ENCODE results near the gene MMAB.

The MMAB gene

DNA sequence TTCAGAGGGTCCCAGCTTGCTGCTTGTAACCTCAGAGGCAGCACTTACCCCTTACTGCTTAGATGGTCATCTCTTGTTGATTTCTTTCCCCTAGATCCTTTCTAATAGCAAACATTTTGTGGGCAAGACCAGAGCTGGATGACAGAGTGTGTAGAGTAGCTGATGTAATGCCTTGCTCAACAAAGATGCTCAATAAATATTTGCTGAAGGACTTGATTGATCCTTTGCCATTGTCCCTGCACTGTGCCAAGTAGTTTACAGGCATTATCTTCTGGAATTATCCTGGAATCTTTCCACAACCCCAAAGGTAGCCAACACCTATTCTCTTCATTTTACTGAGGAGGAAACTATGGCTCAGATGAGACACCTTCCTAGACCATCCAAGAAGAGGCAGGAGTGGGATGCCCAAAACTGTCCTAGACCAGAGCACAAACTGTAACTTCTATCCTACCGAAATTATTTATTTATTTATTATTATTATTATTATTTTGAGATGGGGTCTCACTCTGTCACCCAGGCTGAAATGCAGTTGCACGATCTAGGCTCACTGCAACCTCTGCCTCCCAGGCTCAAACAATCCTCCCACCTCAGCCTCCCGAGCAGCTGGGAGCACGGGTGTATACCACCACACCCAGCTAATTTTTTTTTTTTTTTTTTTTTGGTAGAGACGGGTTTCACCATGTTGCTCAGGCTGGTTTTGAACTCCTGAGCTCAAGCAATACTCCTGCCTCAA is 1.4 kb downstream of the MMAB start:
- Histone ChIP-seq H3K27me3 (ENCODE audit: insufficient read depth, low read length) (no peaks in the 10 kb centered on the region), H3K79me2 (ENCODE audit: control insufficient read depth, insufficient read depth, low read length, unreplicated experiment) (peaks cover 4% of the 10 kb centered on the region), H3K36me3 (ENCODE audit: insufficient read depth, low read length) (no peaks in the 10 kb centered on the region), H3K4me3 (ENCODE audit: low read depth, low read length) (peak overlapping the region; percentile 88; the same call in 1 of the 2 replicates), H2AFZ (ENCODE audit: low read length, unreplicated experiment) (no peak overlapping the region), H3K27ac (ENCODE audit: low read depth, low read length) (no peak overlapping the region), H3K4me1 (ENCODE audit: control insufficient read depth, insufficient read depth, low read length, unreplicated experiment) (peaks cover 6% of the 10 kb centered on the region)

- H3K27ac ChIP-seq (ENCODE audit: low read depth, low read length), result no peak overlapping the region
Observed at GRCh38 chr12:109568486-109568885, 4.8 kb downstream of the MMAB start.

DNA sequence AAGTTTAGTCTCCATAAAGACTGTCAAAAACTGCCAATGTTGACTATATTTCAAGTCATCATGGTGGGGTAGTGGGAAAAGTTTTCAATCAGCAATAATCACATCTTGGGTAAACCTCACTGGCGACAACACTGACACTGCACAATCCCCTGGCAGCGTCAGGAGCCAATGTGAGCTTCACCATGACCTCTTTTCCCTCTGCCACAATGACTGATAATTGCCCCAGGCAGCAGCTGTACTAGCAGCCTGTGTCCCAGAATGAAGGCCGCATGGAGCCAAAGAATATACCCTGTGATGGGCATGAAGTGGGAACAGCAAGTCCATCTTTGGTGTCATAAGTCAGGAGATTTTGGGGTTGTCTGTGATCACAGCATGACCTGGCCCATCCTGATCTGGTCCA is 5.3 kb downstream of the MMAB start:
- H3K4me3 ChIP-seq (ENCODE audit: low read depth, low read length), result no peak overlapping the region
- peaks cover 6% of the 10 kb centered on the region; the same call in 1 of the 2 replicates for H3K36me3 ChIP-seq (ENCODE audit: insufficient read depth, low read length)
- no peak overlapping the region for H2AFZ ChIP-seq (ENCODE audit: low read length, unreplicated experiment)
- no peaks in the 10 kb centered on the region for H3K79me2 ChIP-seq (ENCODE audit: control insufficient read depth, insufficient read depth, low read length, unreplicated experiment)
- no peak overlapping the region for H3K27ac ChIP-seq (ENCODE audit: low read depth, low read length)
- no peaks in the 10 kb centered on the region for H3K27me3 ChIP-seq (ENCODE audit: insufficient read depth, low read length)
- no peaks in the 10 kb centered on the region for H3K4me1 ChIP-seq (ENCODE audit: control insufficient read depth, insufficient read depth, low read length, unreplicated experiment)

More at GRCh38 chr12:109568486-109568885, 4.8 kb downstream of the MMAB start:
- Histone ChIP-seq H3K4me1 (ENCODE audit: control insufficient read depth, insufficient read depth, low read length, unreplicated experiment) (no peaks in the 10 kb centered on the region), H2AFZ (ENCODE audit: low read length, unreplicated experiment) (no peak overlapping the region), H3K79me2 (ENCODE audit: control insufficient read depth, insufficient read depth, low read length, unreplicated experiment) (no peaks in the 10 kb centered on the region), H3K4me3 (ENCODE audit: low read depth, low read length) (no peak overlapping the region), H3K27me3 (ENCODE audit: insufficient read depth, low read length) (no peaks in the 10 kb centered on the region), H3K36me3 (ENCODE audit: insufficient read depth, low read length) (0 out of 2 replicates have a peak, but pooled peaks cover 3% of the 10 kb centered on the region)

DNA sequence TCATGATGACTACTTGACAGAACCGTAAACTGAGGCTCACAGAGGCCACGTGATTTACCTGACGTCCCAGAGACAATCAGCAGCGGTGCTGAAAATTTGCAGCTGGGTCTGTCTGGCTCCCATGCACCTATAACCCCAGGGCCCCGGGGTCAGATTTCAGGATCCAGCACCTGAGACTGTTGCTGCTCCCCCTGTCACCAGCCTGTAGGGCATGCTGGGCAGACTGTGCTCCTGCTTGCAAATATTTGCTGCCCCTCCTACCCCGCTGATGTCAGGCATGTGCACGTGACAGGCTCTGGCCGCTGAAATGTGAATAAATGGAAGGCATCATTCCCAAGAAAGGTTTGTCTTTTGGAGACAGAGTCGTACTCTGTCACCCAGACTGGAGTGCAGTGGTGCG is 6.0 kb downstream of the MMAB start:
- Histone ChIP-seq H3K79me2 (ENCODE audit: control insufficient read depth, insufficient read depth, low read length, unreplicated experiment) (no peaks in the 10 kb centered on the region), H3K4me3 (ENCODE audit: low read depth, low read length) (no peak overlapping the region), H2AFZ (ENCODE audit: low read length, unreplicated experiment) (no peak overlapping the region), H3K27ac (ENCODE audit: low read depth, low read length) (no peak overlapping the region), H3K36me3 (ENCODE audit: insufficient read depth, low read length) (peaks cover 6% of the 10 kb centered on the region; the same call in 1 of the 2 replicates), H3K27me3 (ENCODE audit: insufficient read depth, low read length) (no peaks in the 10 kb centered on the region), H3K4me1 (ENCODE audit: control insufficient read depth, insufficient read depth, low read length, unreplicated experiment) (no peaks in the 10 kb centered on the region)

GRCh38 chr12:109566424-109566823 is 6.9 kb downstream of the MMAB start:
- H3K36me3 ChIP-seq (ENCODE audit: insufficient read depth, low read length), result peaks cover 14% of the 10 kb centered on the region
- no peaks in the 10 kb centered on the region for H3K27me3 ChIP-seq (ENCODE audit: insufficient read depth, low read length)
- H3K4me3 ChIP-seq (ENCODE audit: low read depth, low read length), result no peak overlapping the region
- no peak overlapping the region for H3K27ac ChIP-seq (ENCODE audit: low read depth, low read length)
- H3K4me1 ChIP-seq (ENCODE audit: control insufficient read depth, insufficient read depth, low read length, unreplicated experiment), result no peaks in the 10 kb centered on the region
- no peak overlapping the region for H2AFZ ChIP-seq (ENCODE audit: low read length, unreplicated experiment)
- no peaks in the 10 kb centered on the region for H3K79me2 ChIP-seq (ENCODE audit: control insufficient read depth, insufficient read depth, low read length, unreplicated experiment)

- H3K36me3 ChIP-seq (ENCODE audit: insufficient read depth, low read length), result peaks cover 14% of the 10 kb centered on the region
- no peak overlapping the region for H2AFZ ChIP-seq (ENCODE audit: low read length, unreplicated experiment)
- no peak overlapping the region for H3K4me3 ChIP-seq (ENCODE audit: low read depth, low read length)
- no peaks in the 10 kb centered on the region for H3K4me1 ChIP-seq (ENCODE audit: control insufficient read depth, insufficient read depth, low read length, unreplicated experiment)
- no peaks in the 10 kb centered on the region for H3K27me3 ChIP-seq (ENCODE audit: insufficient read depth, low read length)
- no peaks in the 10 kb centered on the region for H3K79me2 ChIP-seq (ENCODE audit: control insufficient read depth, insufficient read depth, low read length, unreplicated experiment)
- no peak overlapping the region for H3K27ac ChIP-seq (ENCODE audit: low read depth, low read length)
Observed at GRCh38 chr12:109563291-109564284, 9.7 kb downstream of the MMAB start.

- Histone ChIP-seq H3K4me1 (ENCODE audit: control insufficient read depth, insufficient read depth, low read length, unreplicated experiment) (no peaks in the 10 kb centered on the region), H3K27ac (ENCODE audit: low read depth, low read length) (no peak overlapping the region), H2AFZ (ENCODE audit: low read length, unreplicated experiment) (no peak overlapping the region), H3K27me3 (ENCODE audit: insufficient read depth, low read length) (no peaks in the 10 kb centered on the region), H3K79me2 (ENCODE audit: control insufficient read depth, insufficient read depth, low read length, unreplicated experiment) (no peaks in the 10 kb centered on the region), H3K36me3 (ENCODE audit: insufficient read depth, low read length) (peaks cover 14% of the 10 kb centered on the region), H3K4me3 (ENCODE audit: low read depth, low read length) (no peak overlapping the region)
Observed at GRCh38 chr12:109562871-109563270, 10.4 kb downstream of the MMAB start.

- no peaks in the 10 kb centered on the region for H3K27me3 ChIP-seq (ENCODE audit: insufficient read depth, low read length)
- peaks cover 14% of the 10 kb centered on the region for H3K36me3 ChIP-seq (ENCODE audit: insufficient read depth, low read length)
- H3K79me2 ChIP-seq (ENCODE audit: control insufficient read depth, insufficient read depth, low read length, unreplicated experiment), result no peaks in the 10 kb centered on the region
- no peaks in the 10 kb centered on the region for H3K4me1 ChIP-seq (ENCODE audit: control insufficient read depth, insufficient read depth, low read length, unreplicated experiment)
- no peak overlapping the region for H3K27ac ChIP-seq (ENCODE audit: low read depth, low read length)
- no peak overlapping the region for H2AFZ ChIP-seq (ENCODE audit: low read length, unreplicated experiment)
- no peak overlapping the region for H3K4me3 ChIP-seq (ENCODE audit: low read depth, low read length)
Observed at GRCh38 chr12:109561711-109562030, 11.6 kb downstream of the MMAB start.

DNA sequence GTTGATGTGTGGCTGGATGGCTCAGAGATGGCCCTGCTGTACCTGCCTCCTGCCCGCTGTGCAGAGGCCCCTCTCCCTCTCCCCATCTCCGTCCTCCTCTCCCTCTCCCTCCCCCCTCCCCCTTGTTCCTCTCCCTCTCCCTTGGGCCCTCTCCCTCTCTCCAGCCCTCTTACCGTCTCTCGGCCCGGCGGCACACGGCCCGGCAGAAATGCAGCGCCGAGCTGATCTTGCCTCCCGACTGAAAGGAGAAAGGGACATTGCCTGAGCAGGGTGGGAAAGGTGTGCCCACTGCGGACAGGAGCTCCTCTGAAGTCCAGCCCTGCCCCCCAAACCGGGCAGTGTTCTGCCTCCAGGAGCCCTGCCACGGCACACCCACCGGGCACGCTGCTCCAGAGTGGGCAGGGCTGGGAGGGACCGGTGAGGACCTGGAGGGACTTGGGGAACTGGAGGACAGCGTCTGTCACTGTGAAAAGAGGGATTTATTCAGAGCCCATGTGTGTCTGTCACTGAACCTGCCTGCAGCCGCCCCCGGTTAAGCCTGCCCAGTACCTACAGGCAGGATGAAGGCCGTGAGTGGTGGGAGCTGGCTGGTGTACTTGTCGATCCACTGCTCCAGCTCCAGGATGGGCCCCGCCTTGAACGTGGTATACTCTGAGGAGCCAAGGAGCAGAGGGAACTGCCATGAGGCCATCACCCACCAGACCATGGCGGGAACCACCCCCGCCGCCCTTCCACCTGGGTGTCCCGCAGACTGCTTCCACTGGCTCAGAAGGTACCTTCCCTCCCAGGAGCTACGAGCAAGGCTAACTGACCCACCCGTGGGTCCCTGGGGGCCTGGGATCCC is 12.2 kb downstream of the MMAB start:
- Histone ChIP-seq H3K27ac (ENCODE audit: low read depth, low read length) (no peak overlapping the region), H3K4me1 (ENCODE audit: control insufficient read depth, insufficient read depth, low read length, unreplicated experiment) (no peaks in the 10 kb centered on the region), H2AFZ (ENCODE audit: low read length, unreplicated experiment) (no peak overlapping the region), H3K79me2 (ENCODE audit: control insufficient read depth, insufficient read depth, low read length, unreplicated experiment) (no peaks in the 10 kb centered on the region), H3K4me3 (ENCODE audit: low read depth, low read length) (no peak overlapping the region), H3K27me3 (ENCODE audit: insufficient read depth, low read length) (no peaks in the 10 kb centered on the region), H3K36me3 (ENCODE audit: insufficient read depth, low read length) (peaks cover 14% of the 10 kb centered on the region)

- H3K4me3 ChIP-seq (ENCODE audit: low read depth, low read length), result no peak overlapping the region
- H2AFZ ChIP-seq (ENCODE audit: low read length, unreplicated experiment), result no peak overlapping the region
- no peak overlapping the region for H3K27ac ChIP-seq (ENCODE audit: low read depth, low read length)
- H3K27me3 ChIP-seq (ENCODE audit: insufficient read depth, low read length), result no peaks in the 10 kb centered on the region
- H3K4me1 ChIP-seq (ENCODE audit: control insufficient read depth, insufficient read depth, low read length, unreplicated experiment), result no peaks in the 10 kb centered on the region
- H3K79me2 ChIP-seq (ENCODE audit: control insufficient read depth, insufficient read depth, low read length, unreplicated experiment), result no peaks in the 10 kb centered on the region
- peaks cover 14% of the 10 kb centered on the region for H3K36me3 ChIP-seq (ENCODE audit: insufficient read depth, low read length)
Observed at GRCh38 chr12:109559601-109560000, 13.7 kb downstream of the MMAB start.
